22Rv1 (cell line): ENCODE measurements around the gene ZNF568.

ENCODE experiments used
- H3K27ac ChIP-seq: fragments of 450-650 bp; 2 replicates; pipeline ENCODE4 v1.5.1; 2017
- ZFX ChIP-seq: fragments of 450-650 bp; IDR thresholded peaks from 2 replicates; pipeline ENCODE4 v1.6.1; 2017; ENCODE audit warnings: antibody characterized with exemption, borderline replicate concordance
- TF ChIP-seq, protein P1 (sequence below): fragments of 450-650 bp; IDR thresholded peaks from 2 replicates; pipeline ENCODE4 v1.5.1; 2017; ENCODE audit warnings: mild to moderate bottlenecking

ZNF568 gene

DNA sequence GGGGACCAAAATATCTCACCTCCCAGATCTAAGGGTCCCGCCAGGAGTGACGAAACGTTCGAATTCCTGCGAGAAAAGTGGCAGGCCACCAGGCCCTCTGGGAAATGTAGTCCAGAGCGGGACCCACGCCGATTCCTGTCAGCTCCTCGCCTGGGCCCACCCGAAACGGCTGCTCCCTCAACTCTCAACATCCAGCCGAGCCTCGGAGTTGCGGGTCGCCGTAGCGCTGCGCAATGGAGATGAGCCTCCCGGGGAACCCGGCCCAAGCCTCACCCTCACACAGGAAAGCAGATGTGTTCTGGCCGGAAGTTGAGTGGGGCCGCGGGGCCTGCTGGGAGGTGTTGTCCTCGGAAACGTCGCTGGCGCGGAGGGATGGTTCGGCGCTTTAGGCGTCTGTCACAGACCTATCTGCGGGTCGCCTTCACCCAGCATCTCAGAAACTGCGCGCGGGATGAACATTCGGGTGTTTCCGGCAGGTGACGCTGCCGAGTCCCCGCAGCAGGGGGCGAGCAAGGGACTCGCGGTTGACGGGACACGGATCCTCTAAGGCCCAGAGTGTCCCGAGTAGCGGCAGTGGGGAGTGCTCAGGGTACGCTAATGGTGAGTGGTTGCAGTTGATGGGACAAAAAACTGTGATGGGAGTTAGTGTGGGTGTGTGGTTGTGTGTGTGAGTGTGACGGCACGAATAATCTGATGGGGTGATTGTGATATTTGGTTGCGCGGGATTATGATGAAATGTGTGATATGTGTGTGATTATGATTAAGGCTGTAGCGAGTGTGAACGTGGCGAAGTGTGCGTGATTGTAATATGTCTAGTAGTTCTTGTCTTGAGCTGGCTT, at the start of gene ZNF568, which contains the start of gene ZNF829:
Gene ZNF568, plus strand, starts transcription at position 341 of the 839 bp plus-strand sequence. CDS start 6,439 bp downstream, outside the sequence.
Gene ZNF829, minus strand, starts transcription at position 300 of the 839 bp plus-strand sequence. CDS start 1,124 bp downstream, outside the sequence.
- TF ChIP-seq, protein P1, sequence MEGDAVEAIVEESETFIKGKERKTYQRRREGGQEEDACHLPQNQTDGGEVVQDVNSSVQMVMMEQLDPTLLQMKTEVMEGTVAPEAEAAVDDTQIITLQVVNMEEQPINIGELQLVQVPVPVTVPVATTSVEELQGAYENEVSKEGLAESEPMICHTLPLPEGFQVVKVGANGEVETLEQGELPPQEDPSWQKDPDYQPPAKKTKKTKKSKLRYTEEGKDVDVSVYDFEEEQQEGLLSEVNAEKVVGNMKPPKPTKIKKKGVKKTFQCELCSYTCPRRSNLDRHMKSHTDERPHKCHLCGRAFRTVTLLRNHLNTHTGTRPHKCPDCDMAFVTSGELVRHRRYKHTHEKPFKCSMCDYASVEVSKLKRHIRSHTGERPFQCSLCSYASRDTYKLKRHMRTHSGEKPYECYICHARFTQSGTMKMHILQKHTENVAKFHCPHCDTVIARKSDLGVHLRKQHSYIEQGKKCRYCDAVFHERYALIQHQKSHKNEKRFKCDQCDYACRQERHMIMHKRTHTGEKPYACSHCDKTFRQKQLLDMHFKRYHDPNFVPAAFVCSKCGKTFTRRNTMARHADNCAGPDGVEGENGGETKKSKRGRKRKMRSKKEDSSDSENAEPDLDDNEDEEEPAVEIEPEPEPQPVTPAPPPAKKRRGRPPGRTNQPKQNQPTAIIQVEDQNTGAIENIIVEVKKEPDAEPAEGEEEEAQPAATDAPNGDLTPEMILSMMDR = peak; percentile 78
- TF ChIP-seq ZFX = no peak
- H3K27ac ChIP-seq = peak within 1 kb of the TSS; percentile 87

DNA sequence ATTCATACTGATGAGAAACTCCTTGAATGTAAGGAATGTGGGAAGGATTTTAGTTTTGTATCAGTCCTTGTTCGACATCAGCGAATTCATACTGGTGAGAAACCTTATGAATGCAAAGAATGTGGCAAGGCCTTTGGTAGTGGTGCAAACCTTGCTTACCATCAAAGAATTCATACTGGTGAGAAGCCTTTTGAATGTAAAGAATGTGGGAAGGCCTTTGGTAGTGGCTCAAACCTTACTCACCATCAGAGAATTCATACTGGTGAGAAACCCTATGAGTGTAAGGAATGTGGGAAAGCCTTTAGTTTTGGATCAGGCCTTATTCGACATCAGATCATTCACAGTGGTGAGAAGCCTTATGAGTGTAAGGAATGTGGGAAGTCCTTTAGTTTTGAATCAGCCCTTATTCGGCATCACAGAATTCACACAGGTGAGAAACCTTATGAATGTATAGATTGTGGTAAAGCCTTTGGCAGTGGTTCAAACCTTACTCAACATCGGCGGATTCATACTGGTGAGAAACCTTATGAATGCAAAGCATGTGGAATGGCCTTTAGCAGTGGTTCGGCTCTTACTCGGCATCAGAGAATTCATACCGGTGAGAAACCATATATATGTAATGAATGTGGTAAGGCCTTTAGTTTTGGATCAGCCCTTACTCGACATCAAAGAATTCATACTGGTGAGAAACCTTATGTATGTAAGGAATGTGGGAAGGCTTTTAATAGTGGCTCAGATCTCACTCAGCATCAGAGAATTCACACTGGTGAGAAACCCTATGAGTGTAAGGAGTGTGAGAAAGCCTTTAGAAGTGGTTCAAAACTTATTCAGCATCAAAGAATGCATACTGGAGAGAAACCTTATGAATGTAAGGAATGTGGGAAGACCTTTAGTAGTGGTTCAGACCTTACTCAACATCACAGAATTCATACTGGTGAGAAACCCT, 38.9 kb upstream of the ZNF568 start:
- H3K27ac ChIP-seq = no peak overlapping the region
- no peak for TF ChIP-seq ZFX
- TF ChIP-seq, protein P1 = no peak

DNA sequence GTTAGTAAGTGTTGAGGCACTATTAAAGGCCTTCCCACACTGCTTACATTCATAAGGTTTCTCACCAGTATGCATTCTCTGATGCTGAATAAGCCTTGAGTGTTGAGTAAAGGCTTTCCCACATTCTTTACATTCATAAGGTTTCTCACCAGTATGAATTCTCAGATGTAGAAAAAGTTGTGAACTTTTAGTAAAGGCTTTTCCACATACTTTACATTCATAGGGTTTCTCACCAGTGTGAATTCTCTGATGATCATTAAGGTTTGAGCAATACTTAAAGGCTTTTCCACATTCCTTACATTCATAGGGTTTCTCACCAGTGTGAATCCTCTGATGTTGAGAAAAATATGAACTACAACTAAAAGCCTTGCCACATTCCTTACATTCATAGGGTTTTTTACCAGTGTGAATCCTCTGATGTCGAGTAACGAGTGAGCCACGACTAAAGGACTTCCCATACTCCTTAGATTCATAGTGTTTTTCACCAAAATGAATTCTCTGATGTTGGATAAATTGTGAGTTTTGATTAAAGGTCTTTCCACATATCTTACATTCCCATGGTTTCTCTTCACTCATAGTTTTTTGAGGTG, 24.3 kb upstream of the ZNF568 start:
- H3K27ac ChIP-seq = no peak overlapping the region
- TF ChIP-seq ZFX = no peak
- TF ChIP-seq, protein P1 = no peak

DNA sequence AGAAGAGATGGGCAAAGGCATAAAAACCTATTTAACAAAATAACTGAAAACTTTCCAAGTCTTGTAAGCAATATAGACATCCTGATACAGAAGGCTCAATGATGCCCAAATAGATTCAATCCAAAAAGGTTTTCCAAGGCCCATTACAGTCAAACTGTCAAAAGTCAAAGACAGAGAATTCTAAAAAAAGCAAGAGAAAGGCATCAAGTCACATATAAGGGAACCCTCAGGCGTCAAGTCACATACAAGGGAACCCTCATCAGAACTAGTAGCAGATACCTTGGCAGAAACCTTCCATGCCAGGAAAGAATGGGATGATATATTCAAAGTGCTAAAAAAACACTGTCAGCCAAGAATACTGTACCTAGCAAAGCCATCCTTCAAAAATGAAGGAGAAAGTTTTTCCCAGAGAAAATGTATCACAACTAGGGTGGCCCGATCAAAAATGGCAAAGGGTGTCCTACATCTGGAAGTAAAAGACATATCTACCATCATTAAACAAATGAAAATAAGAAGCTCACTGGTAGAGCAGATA, 21.2 kb upstream of the ZNF568 start:
- no peak for TF ChIP-seq ZFX
- TF ChIP-seq, protein P1 = no peak
- H3K27ac ChIP-seq = no peak overlapping the region

DNA sequence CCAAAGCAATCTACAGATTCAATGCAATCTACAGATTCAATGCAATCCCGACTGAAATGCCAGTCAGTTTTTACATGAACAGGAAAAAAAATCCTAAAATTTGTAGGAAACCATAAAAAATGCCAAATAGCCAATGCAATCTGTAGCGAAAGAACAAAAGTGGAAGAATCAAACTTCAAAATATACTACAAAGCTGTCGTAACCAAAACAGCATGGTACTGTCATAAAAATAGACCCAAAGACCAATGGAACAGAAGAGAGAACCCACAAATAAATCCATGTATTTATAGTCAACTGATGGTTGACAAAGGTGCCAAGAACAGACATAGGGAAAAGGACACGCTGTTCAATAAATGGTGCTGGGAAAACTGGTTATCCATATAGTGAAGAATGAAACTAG, 17.7 kb upstream of the ZNF568 start:
- TF ChIP-seq ZFX = no peak
- TF ChIP-seq, protein P1 = no peak
- H3K27ac ChIP-seq = no peak overlapping the region

DNA sequence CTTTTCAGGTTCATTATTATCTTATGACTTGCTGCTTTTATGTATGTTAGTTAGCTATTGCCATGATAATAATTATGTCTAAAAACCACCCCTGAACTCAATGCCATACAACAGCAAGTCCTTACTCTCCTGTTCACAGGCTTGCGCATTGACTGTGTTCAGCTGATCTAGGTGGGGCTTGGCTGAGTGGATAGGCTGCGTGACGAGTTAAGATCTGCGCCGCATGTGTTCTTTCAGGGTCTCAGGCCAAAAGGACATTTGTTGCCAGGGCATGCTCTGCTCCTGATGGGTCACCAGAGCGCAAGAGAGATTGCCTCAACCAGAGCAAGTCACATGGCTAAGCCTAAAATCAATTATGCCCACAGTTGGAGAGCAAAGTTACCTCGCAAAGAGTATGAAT, 859 bp downstream of the ZNF568 start:
- TF ChIP-seq ZFX = no peak
- TF ChIP-seq, protein P1 = no peak
- peak overlapping the region; percentile 87 for H3K27ac ChIP-seq
